Measurements from ENCODE around the gene PMM1.

DNA sequence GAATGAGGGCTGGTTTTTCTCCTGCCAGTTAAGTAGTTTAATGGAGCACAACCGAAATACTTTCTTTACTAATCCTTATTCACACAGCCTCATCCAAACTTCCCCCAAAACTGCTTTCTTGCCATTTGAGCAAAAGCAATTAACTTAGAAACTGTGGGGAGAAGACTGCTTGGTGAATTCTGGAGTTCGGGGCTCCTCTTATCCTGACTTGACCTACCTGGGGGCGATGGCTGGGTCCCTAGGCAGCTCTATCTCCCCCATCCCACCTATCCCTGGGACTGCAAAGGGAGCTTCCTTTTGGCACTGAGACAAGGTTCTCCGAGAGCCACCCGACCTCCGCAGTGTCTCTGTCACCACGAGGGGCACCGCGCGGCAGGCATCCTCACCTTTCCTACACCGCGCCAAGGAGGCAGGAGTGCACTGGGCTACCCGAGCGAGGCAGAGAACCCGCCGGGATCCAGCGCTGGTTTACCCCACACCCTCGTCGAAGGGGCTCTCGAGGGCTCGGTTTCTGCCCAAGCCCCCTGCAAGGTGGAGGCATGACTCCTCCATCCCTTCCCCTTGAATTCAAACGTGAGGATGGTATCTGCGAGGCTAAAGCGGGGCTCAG, 30.4 kb upstream of the PMM1 start:
- TF ChIP-seq, protein P1, sequence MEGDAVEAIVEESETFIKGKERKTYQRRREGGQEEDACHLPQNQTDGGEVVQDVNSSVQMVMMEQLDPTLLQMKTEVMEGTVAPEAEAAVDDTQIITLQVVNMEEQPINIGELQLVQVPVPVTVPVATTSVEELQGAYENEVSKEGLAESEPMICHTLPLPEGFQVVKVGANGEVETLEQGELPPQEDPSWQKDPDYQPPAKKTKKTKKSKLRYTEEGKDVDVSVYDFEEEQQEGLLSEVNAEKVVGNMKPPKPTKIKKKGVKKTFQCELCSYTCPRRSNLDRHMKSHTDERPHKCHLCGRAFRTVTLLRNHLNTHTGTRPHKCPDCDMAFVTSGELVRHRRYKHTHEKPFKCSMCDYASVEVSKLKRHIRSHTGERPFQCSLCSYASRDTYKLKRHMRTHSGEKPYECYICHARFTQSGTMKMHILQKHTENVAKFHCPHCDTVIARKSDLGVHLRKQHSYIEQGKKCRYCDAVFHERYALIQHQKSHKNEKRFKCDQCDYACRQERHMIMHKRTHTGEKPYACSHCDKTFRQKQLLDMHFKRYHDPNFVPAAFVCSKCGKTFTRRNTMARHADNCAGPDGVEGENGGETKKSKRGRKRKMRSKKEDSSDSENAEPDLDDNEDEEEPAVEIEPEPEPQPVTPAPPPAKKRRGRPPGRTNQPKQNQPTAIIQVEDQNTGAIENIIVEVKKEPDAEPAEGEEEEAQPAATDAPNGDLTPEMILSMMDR (IDR thresholded peaks at IDR 0.05; ENCODE audit: insufficient read depth, low read length, poor library complexity, severe bottlenecking), result no peak
- TF ChIP-seq EZH2phosphoT487 (conservative IDR thresholded peaks at IDR 0.05; ENCODE audit: low read length), result no peak

All from SU-DHL-6 (cell line).